HepG2 (cell line): ENCODE data around the gene FGD4. TPM values are rescaled to one million over a fixed set of nuclear protein-coding genes. Genes with fewer than 3 reads are reported as not detected.

Experiments used
- ATAC-seq: fragments of 200-7000 bp; cut with Tn5 transposase; 3 replicates; pipeline ENCODE4 v1.9.1; 2020; ENCODE audit warnings: mild to moderate bottlenecking, moderate library complexity
- BruUV-seq: library from RNA; stranded (reverse); fragments of 400-500 nt; replicated peaks from 2 replicates; lab custom pipeline; 2021; lab: Mats Ljungman, UMichigan
- CTCF ChIA-PET: fragments of 300-600 bp; formaldehyde crosslinking; extraction: SDS; loops from one replicate; lab custom pipeline; 2021; ENCODE audit warnings: low total read pairs, inconsistent platforms, low intra/inter-chr PET ratio; lab: Yijun Ruan, JAX
- POLR2A ChIA-PET: fragments of 350-600 bp; sonication (Branson Sonifier 250); formaldehyde crosslinking; loops from one replicate; lab custom pipeline; 2020; ENCODE audit warnings: antibody characterized with exemption, inconsistent platforms; lab: Yijun Ruan, JAX
- DNase-seq: peaks from one replicate; pipeline ENCODE4 v3.0.0-alpha.2; 2015; ENCODE audit warnings: low spot score
- FAIRE-seq: peaks from 3 replicates; lab custom pipeline; 2011; peaks lifted over from hg19 to GRCh38; lab: Jason Lieb, UNC
- H2AFZ ChIP-seq: one replicate; pipeline ENCODE4 v1.6.1; 2011; ENCODE audit warnings: low read length, inconsistent platforms
- H3K27ac ChIP-seq: fragments of 300-600 bp; 3 replicates; pipeline ENCODE4 v1.8.0; 2011; ENCODE audit warnings: mixed run types, mild to moderate bottlenecking, mixed read lengths, low read length, inconsistent platforms; ENCODE audit not compliant: insufficient read depth; ENCODE audit errors: extremely low read length
- H3K27me3 ChIP-seq, 2 experiments: fragments of 200-600 bp in 1 of 2; 2 replicates in 1 of 2; 3 replicates in 1 of 2; pipeline versions ENCODE4 v1.6.0 to v1.8.0; 2011; ENCODE audit warnings: low read length in 2 of 2, mild to moderate bottlenecking in 2 of 2, moderate library complexity in 2 of 2, inconsistent platforms in 1 of 2; ENCODE audit not compliant: insufficient read depth in 2 of 2, control insufficient read depth in 1 of 2
- H3K36me3 ChIP-seq, 2 experiments: fragments of 200-600 bp in 1 of 2; replicated peaks in 1 of 2; 2 replicates in 1 of 2; 3 replicates in 1 of 2; pipeline versions ENCODE4 v1.5.1 to v1.8.0; 2011; ENCODE audit warnings: low read length in 2 of 2, inconsistent platforms in 1 of 2; ENCODE audit not compliant: insufficient read depth in 2 of 2, control insufficient read depth in 1 of 2
- H3K4me1 ChIP-seq: 2 replicates; pipeline ENCODE4 v1.5.1; 2012; ENCODE audit warnings: low read length, inconsistent platforms; ENCODE audit not compliant: insufficient read depth
- H3K4me2 ChIP-seq: 2 replicates; pipeline ENCODE4 v1.6.0; 2011; ENCODE audit warnings: low read depth, low read length, inconsistent platforms
- H3K4me3 ChIP-seq, 3 experiments: fragments of 200-600 bp in 1 of 3; sonication (generic), shearing (Covaris generic) in 1 of 3; replicated peaks in 1 of 3; 2 replicates each; pipeline ENCODE4 v1.5.1; 2011 to 2016; ENCODE audit warnings: low read length in 3 of 3, inconsistent platforms in 2 of 3, low read depth in 2 of 3, mild to moderate bottlenecking in 2 of 3, control low read depth in 1 of 3, mixed read lengths in 1 of 3; ENCODE audit not compliant: insufficient read depth in 1 of 3
- H3K79me2 ChIP-seq: one replicate; pipeline ENCODE4 v1.6.1; 2011; ENCODE audit warnings: low read length, inconsistent platforms; ENCODE audit not compliant: insufficient read depth
- H3K9ac ChIP-seq: 2 replicates; pipeline ENCODE4 v1.6.0; 2011; ENCODE audit warnings: mild to moderate bottlenecking, low read depth, low read length, inconsistent platforms; ENCODE audit not compliant: insufficient read depth
- H3K9me3 ChIP-seq: 2 replicates; pipeline ENCODE4 v1.5.1; 2012; ENCODE audit warnings: mild to moderate bottlenecking, low read length
- H4K20me1 ChIP-seq: 2 replicates; pipeline ENCODE4 v1.6.0; 2011; ENCODE audit warnings: inconsistent platforms, mild to moderate bottlenecking, low read length, moderate library complexity; ENCODE audit not compliant: insufficient read depth
- CBX1 ChIP-seq: IDR thresholded peaks from one replicate; pipeline ENCODE4 v1.6.1; 2016; ENCODE audit warnings: antibody characterized with exemption, low read depth
- CREB1 ChIP-seq, 2 experiments: fragments of 450-650 bp in 1 of 2; IDR thresholded peaks; 2 replicates each; pipeline ENCODE4 v1.6.1; 2016 to 2017; ENCODE audit warnings: control low read depth in 1 of 2, mild to moderate bottlenecking in 1 of 2, missing compliant biosample characterization in 1 of 2, missing genetic modification characterization in 1 of 2
- HHEX ChIP-seq: IDR thresholded peaks from 2 replicates; pipeline ENCODE4 v1.6.1; 2016; ENCODE audit warnings: control low read depth
- JARID2 ChIP-seq: sonication (generic); formaldehyde crosslinking; IDR thresholded peaks from 2 replicates; pipeline ENCODE4 v1.8.1; 2023; ENCODE audit warnings: missing genetic modification reagents, inconsistent platforms; ENCODE audit not compliant: insufficient replicate concordance
- NCOA1 ChIP-seq: sonication (generic); formaldehyde crosslinking; IDR thresholded peaks from 2 replicates; pipeline ENCODE4 v1.9.0; 2021; ENCODE audit warnings: missing genetic modification reagents
- NR3C1 ChIP-seq: sonication (generic); formaldehyde crosslinking; IDR thresholded peaks from 2 replicates; pipeline ENCODE4 v1.4.0; 2020; ENCODE audit warnings: missing genetic modification reagents
- POGZ ChIP-seq: sonication (generic); formaldehyde crosslinking; IDR thresholded peaks from 2 replicates; pipeline ENCODE4 v1.4.0; 2020; ENCODE audit warnings: mild to moderate bottlenecking, missing genetic modification reagents
- PRPF4 ChIP-seq: fragments of 200-400 bp; formaldehyde crosslinking; IDR thresholded peaks from 2 replicates; pipeline ENCODE4 v1.6.1; 2016; ENCODE audit warnings: low read length, low read depth; ENCODE audit not compliant: poor library complexity, severe bottlenecking
- PTBP1 ChIP-seq: fragments of 200-400 bp; formaldehyde crosslinking; IDR thresholded peaks from 2 replicates; pipeline ENCODE4 v1.6.1; 2018; ENCODE audit warnings: low read length, low read depth; ENCODE audit not compliant: poor library complexity, severe bottlenecking
- SATB2 ChIP-seq: sonication (generic); formaldehyde crosslinking; IDR thresholded peaks from 2 replicates; pipeline ENCODE4 v1.5.0; 2020; ENCODE audit warnings: missing genetic modification reagents
- SP2 ChIP-seq: sonication (generic); formaldehyde crosslinking; IDR thresholded peaks from 2 replicates; pipeline ENCODE4 v1.5.1; 2020; ENCODE audit warnings: mild to moderate bottlenecking, missing genetic modification reagents
- SSRP1 ChIP-seq: IDR thresholded peaks from 2 replicates; pipeline ENCODE4 v1.6.1; 2016; ENCODE audit warnings: control low read depth
- ZC3H13 ChIP-seq: sonication (generic); formaldehyde crosslinking; IDR thresholded peaks from 2 replicates; pipeline ENCODE4 v1.8.1; 2023; ENCODE audit warnings: mild to moderate bottlenecking, missing genetic modification reagents, moderate library complexity
- ZKSCAN1 ChIP-seq: fragments of 150-350 bp; IDR thresholded peaks from 2 replicates; pipeline ENCODE4 v1.6.1; 2014; ENCODE audit warnings: low read length
- ZNF318 ChIP-seq: sonication (generic); formaldehyde crosslinking; IDR thresholded peaks from 2 replicates; pipeline ENCODE4 v1.4.0; 2020; ENCODE audit warnings: mild to moderate bottlenecking, missing genetic modification reagents
- ZNF513 ChIP-seq: sonication (generic); formaldehyde crosslinking; conservative IDR thresholded peaks from 2 replicates; pipeline ENCODE4 v1.5.0; 2020; ENCODE audit warnings: missing genetic modification reagents
- ZNF737 ChIP-seq: sonication (generic); formaldehyde crosslinking; IDR thresholded peaks from 2 replicates; pipeline ENCODE4 v1.5.0; 2020; ENCODE audit warnings: missing genetic modification reagents, mild to moderate bottlenecking, borderline replicate concordance
- ZNF773 ChIP-seq: sonication (generic); formaldehyde crosslinking; IDR thresholded peaks from 2 replicates; pipeline ENCODE4 v1.4.0; 2020; ENCODE audit warnings: missing genetic modification reagents, borderline replicate concordance
- WGBS: methylation state at CpG from one replicate; pipeline ENCODE4 v1.1.6; 2017; ENCODE audit warnings: low lambda C conversion rate; 5-methylcytosine and 5-hydroxymethylcytosine counted together
- in situ Hi-C: cut with HindIII; loops from 2 replicates; pipeline ENCODE4 v1.10.0; 2017; ENCODE audit warnings: low pct_unique_long_range_greater_than_20kb; ENCODE audit not compliant: extremely low pct_ligation_motif_present
- intact Hi-C: fragments of 100-400 bp; cut with micrococcal nuclease; formaldehyde crosslinking; loops from one replicate; pipeline ENCODE4 v1.10.0; 2022; ENCODE audit not compliant: unreplicated experiment
- polyA plus RNA-seq, 8 experiments: library from polyadenylated mRNA; depleted of rRNA in 3 of 8; stranded (reverse) in 7 of 8; unstranded in 1 of 8; fragments of >200 nt; fragmentation: Illumina TruSeq in 4 of 8; extraction: Trizol in 4 of 8; gene quantifications; 2 replicates each; pipeline versions ENCODE4 v1.2.1 to v1.2.3, GENCODE V29; 2011 to 2016; ENCODE audit warnings: low read depth in 4 of 8, missing spikeins in 1 of 8, mixed read lengths in 1 of 8; ENCODE audit not compliant: insufficient read depth in 1 of 8
- total RNA-seq, 5 experiments: library from RNA; depleted of rRNA; stranded (reverse); fragments of >200 nt; fragmentation: Illumina TruSeq; extraction: Trizol; gene quantifications; 2 replicates each; pipeline ENCODE4 v1.2.3, GENCODE V29; 2016; ENCODE audit warnings: low read depth in 1 of 5

Gene FGD4
- total and polyA plus RNA-seq, 2 of the 13 experiments (the other 11 are each of a cell fraction or from before 2014, with no cell fraction given) = 4.6 to 6.6 TPM

GRCh38 chr12:32644431-32644830, 245.1 kb downstream of the FGD4 start:
- no peak for DNase-seq
- Histone ChIP-seq H2AFZ (no peak overlapping the region), H3K4me2 (no peak overlapping the region), H3K79me2 (no peaks in the 10 kb centered on the region), H3K27me3 (no peaks in the 10 kb centered on the region), H3K4me1 (no peaks in the 10 kb centered on the region), H3K9ac (no peak overlapping the region), H3K4me3 (no peak overlapping the region), H3K36me3 (peaks cover 2 to 11% of the 10 kb centered on the region in 2 experiments; a peak in 3 of 5 replicates), H3K9me3 (no peaks in the 10 kb centered on the region), H3K27ac (no peak overlapping the region), H4K20me1 (no peaks in the 10 kb centered on the region)
- FAIRE-seq = no peak
- no TSS peak for BruUV-seq
- WGBS = 72% methylated on average over 2 of the region's 2 CpGs
- intact Hi-C loops = no loop called here
- ChIA-PET CTCF (no interaction called here), POLR2A (no interaction called here)
- ATAC-seq = no peak
- in situ Hi-C loops = no loop called here
- no peak for TF ChIP-seq CBX1
- TF ChIP-seq SATB2 = no peak
- no peak for TF ChIP-seq HHEX (CRISPR knock-in tag)
- TF ChIP-seq POGZ = no peak
- no peak for TF ChIP-seq NR3C1 (CRISPR knock-in tag)
- no peak for TF ChIP-seq ZNF773 (CRISPR knock-in tag)
- TF ChIP-seq ZKSCAN1 = no peak
- TF ChIP-seq PTBP1 = no peak
- no peak for TF ChIP-seq NCOA1 (CRISPR knock-in tag)
- TF ChIP-seq SP2 (CRISPR knock-in tag) = no peak
- no peak for TF ChIP-seq PRPF4
- no peak for TF ChIP-seq SSRP1 (CRISPR knock-in tag)
- no peak for TF ChIP-seq ZNF737 (CRISPR knock-in tag)
- TF ChIP-seq CREB1 (IDR thresholded peaks at IDR 0.05) = no peak
- no peak for TF ChIP-seq CREB1 (CRISPR knock-in tag; IDR thresholded peaks at IDR 0.05)
- no peak for TF ChIP-seq ZC3H13 (CRISPR knock-in tag)
- no peak for TF ChIP-seq ZNF318 (CRISPR knock-in tag)
- no peak for TF ChIP-seq ZNF513 (CRISPR knock-in tag)
- TF ChIP-seq JARID2 (CRISPR knock-in tag) = no peak
